Measurements from ENCODE around the gene KCNJ1.

- TF ChIP-seq CTCF (IDR thresholded peaks at IDR 0.05) = no peak
- TF ChIP-seq POLR2A (IDR thresholded peaks at IDR 0.05) = no peak
These were observed 27.2 kb upstream of the KCNJ1 start for GRCh38 chr11:128894286-128894681.
